ENCODE measurements around the gene SPOUT1.

GRCh38 chr9:128877852-128878251 lies 48.3 kb upstream of the SPOUT1 start:
- TF ChIP-seq CTCF (IDR thresholded peaks at IDR 0.05) (no peak), POLR2A (IDR thresholded peaks at IDR 0.05) (no peak)

Measured in lower leg skin (tissue), 3 donors.